ENCODE data around the gene SLC39A9. TPM values are rescaled to one million over a fixed set of nuclear protein-coding genes. Genes with fewer than 3 reads are reported as not detected.
"Not testable (repeated sequence)": the region's sequence is repeated elsewhere in the genome, so short reads cannot be mapped to it uniquely, and the experiment has no call there.

SLC39A9 gene
- total and polyA plus RNA-seq, 2 of the 13 experiments (the other 11 are each of a cell fraction or from before 2014, with no cell fraction given) = 46.6 to 69.5 TPM

- TF ChIP-seq MTA1 (CRISPR knock-in tag; IDR thresholded peaks at IDR 0.05; ENCODE audit: borderline replicate concordance) (no peak), HIC2 (CRISPR knock-in tag; IDR thresholded peaks at IDR 0.05; ENCODE audit: low read depth) (no peak), ZNF460 (CRISPR knock-in tag; IDR thresholded peaks at IDR 0.05; ENCODE audit: borderline replicate concordance) (no peak), ADNP (CRISPR knock-in tag; IDR thresholded peaks at IDR 0.05) (no peak), ZFYVE20 (CRISPR knock-in tag; IDR thresholded peaks at IDR 0.05; ENCODE audit: borderline replicate concordance, low read depth) (no peak), ZNF503 (CRISPR knock-in tag; IDR thresholded peaks at IDR 0.05) (no peak), AKAP8 (CRISPR knock-in tag; IDR thresholded peaks at IDR 0.05) (no peak)
These were observed 96.9 kb downstream of the SLC39A9 start (continued) for GRCh38 chr14:69495341-69495921.

GRCh38 chr14:69497866-69498265 lies 99.4 kb downstream of the SLC39A9 start:
- FAIRE-seq; H3K27ac ChIP-seq (ENCODE audit: extremely low read length, insufficient read depth, low read length); H3K36me3 ChIP-seq (replicated peaks in 1 of 2; ENCODE audit: control insufficient read depth in 1 of 2, insufficient read depth in 2 of 2, low read length in 2 of 2); DNase-seq (ENCODE audit: low spot score); H3K4me3 ChIP-seq (replicated peaks in 1 of 3; ENCODE audit: insufficient read depth in 1 of 3, low read depth in 2 of 3, low read length in 3 of 3); POLR2A ChIA-PET; BruUV-seq (replicated peaks); CTCF ChIA-PET (ENCODE audit: low intra/inter-chr PET ratio, low total read pairs); H4K20me1 ChIP-seq (ENCODE audit: insufficient read depth, low read length); ATAC-seq; in situ Hi-C loops (cut with HindIII; ENCODE audit: extremely low pct_ligation_motif_present, low pct_unique_long_range_greater_than_20kb); H3K9ac ChIP-seq (ENCODE audit: insufficient read depth, low read depth, low read length); H3K4me2 ChIP-seq (ENCODE audit: low read depth, low read length); H3K79me2 ChIP-seq (ENCODE audit: insufficient read depth, low read length); H3K4me1 ChIP-seq (ENCODE audit: insufficient read depth, low read length); intact Hi-C loops (cut with micrococcal nuclease; ENCODE audit: unreplicated experiment); H2AFZ ChIP-seq (ENCODE audit: low read length); H3K9me3 ChIP-seq (ENCODE audit: low read length); H3K27me3 ChIP-seq (ENCODE audit: control insufficient read depth in 1 of 2, insufficient read depth in 2 of 2, low read length in 2 of 2): not testable (repeated sequence)
- WGBS (ENCODE audit: low lambda C conversion rate) = 50% methylated on average over 4 of the region's 4 CpGs

- POLR2A ChIA-PET; H3K27ac ChIP-seq (ENCODE audit: extremely low read length, insufficient read depth, low read length); H3K36me3 ChIP-seq (replicated peaks in 1 of 2; ENCODE audit: control insufficient read depth in 1 of 2, insufficient read depth in 2 of 2, low read length in 2 of 2); H3K79me2 ChIP-seq (ENCODE audit: insufficient read depth, low read length); in situ Hi-C loops (cut with HindIII; ENCODE audit: extremely low pct_ligation_motif_present, low pct_unique_long_range_greater_than_20kb); FAIRE-seq; intact Hi-C loops (cut with micrococcal nuclease; ENCODE audit: unreplicated experiment); H3K4me1 ChIP-seq (ENCODE audit: insufficient read depth, low read length); H3K4me3 ChIP-seq (replicated peaks in 1 of 3; ENCODE audit: insufficient read depth in 1 of 3, low read depth in 2 of 3, low read length in 3 of 3); H3K4me2 ChIP-seq (ENCODE audit: low read depth, low read length); H3K9me3 ChIP-seq (ENCODE audit: low read length); H3K27me3 ChIP-seq (ENCODE audit: control insufficient read depth in 1 of 2, insufficient read depth in 2 of 2, low read length in 2 of 2); CTCF ChIA-PET (ENCODE audit: low intra/inter-chr PET ratio, low total read pairs); DNase-seq (ENCODE audit: low spot score); ATAC-seq; BruUV-seq (replicated peaks); H4K20me1 ChIP-seq (ENCODE audit: insufficient read depth, low read length); H3K9ac ChIP-seq (ENCODE audit: insufficient read depth, low read depth, low read length); H2AFZ ChIP-seq (ENCODE audit: low read length): not testable (repeated sequence)
- 62% methylated on average over 4 of the region's 4 CpGs for WGBS (ENCODE audit: low lambda C conversion rate)
These were observed 99.8 kb downstream of the SLC39A9 start for GRCh38 chr14:69498286-69498685.

Data from HepG2 (cell line).